ACHN (cell line): Measurements from ENCODE around the gene SHROOM3.
"Not testable (repeated sequence)": the region's sequence is repeated elsewhere in the genome, so short reads cannot be mapped to it uniquely, and the experiment has no call there.

Experiments used
- DNase-seq: peaks from one replicate; pipeline ENCODE4 v3.0.0-alpha.2; 2015
- in situ Hi-C: cut with HindIII; loops from 2 replicates; pipeline ENCODE4 v1.10.0; 2017; ENCODE audit warnings: low sequenced_read_pairs, low pct_ligation_motif_present, low pct_unique_long_range_greater_than_20kb

Gene SHROOM3

GRCh38 chr4:76712564-76712963, 277.5 kb downstream of the SHROOM3 start:
- in situ Hi-C loops = no loop called here
- DNase-seq = no peak

GRCh38 chr4:76714226-76714625, 279.2 kb downstream of the SHROOM3 start:
- in situ Hi-C loops = no loop called here
- DNase-seq = no peak

- in situ Hi-C loops = no loop called here
These were observed 281.0 kb downstream of the SHROOM3 start for GRCh38 chr4:76716020-76716419.

GRCh38 chr4:76716658-76717057, 281.6 kb downstream of the SHROOM3 start:
- in situ Hi-C loops = no loop called here
- no peak for DNase-seq

More at GRCh38 chr4:76716020-76716419, 281.0 kb downstream of the SHROOM3 start:
- no peak for DNase-seq

- in situ Hi-C loops = no loop called here
- no peak for DNase-seq
These were observed 282.4 kb downstream of the SHROOM3 start for GRCh38 chr4:76717431-76717830.

- no peak for DNase-seq
- in situ Hi-C loops = no loop called here
These were observed 283.0 kb downstream of the SHROOM3 start for GRCh38 chr4:76718021-76718420.

GRCh38 chr4:76718831-76719230, 283.8 kb downstream of the SHROOM3 start:
- DNase-seq = no peak
- in situ Hi-C loops = no loop called here

GRCh38 chr4:76720121-76720520, 285.1 kb downstream of the SHROOM3 start:
- DNase-seq = no peak
- in situ Hi-C loops = no loop called here

GRCh38 chr4:76722146-76722545, 287.1 kb downstream of the SHROOM3 start:
- in situ Hi-C loops, DNase-seq: not testable (repeated sequence)

GRCh38 chr4:76722838-76723237, 287.8 kb downstream of the SHROOM3 start:
- DNase-seq = no peak
- in situ Hi-C loops = no loop called here

GRCh38 chr4:76723373-76723772, 288.3 kb downstream of the SHROOM3 start:
- peak; percentile 10 for DNase-seq
- in situ Hi-C loops = no loop called here

- in situ Hi-C loops = no loop called here
- no peak for DNase-seq
These were observed 288.9 kb downstream of the SHROOM3 start for GRCh38 chr4:76723924-76724323.

GRCh38 chr4:76725039-76725438, 290.0 kb downstream of the SHROOM3 start:
- in situ Hi-C loops = no loop called here
- DNase-seq = no peak

GRCh38 chr4:76726176-76726575, 291.1 kb downstream of the SHROOM3 start:
- DNase-seq = no peak
- in situ Hi-C loops = no loop called here

- in situ Hi-C loops = no loop called here
- DNase-seq = no peak
These were observed 291.6 kb downstream of the SHROOM3 start for GRCh38 chr4:76726631-76727030.

GRCh38 chr4:76727934-76728333, 292.9 kb downstream of the SHROOM3 start:
- DNase-seq, in situ Hi-C loops: not testable (repeated sequence)

GRCh38 chr4:76729460-76729859, 294.4 kb downstream of the SHROOM3 start:
- no peak for DNase-seq
- in situ Hi-C loops = no loop called here

- no peak for DNase-seq
- in situ Hi-C loops = no loop called here
These were observed 295.0 kb downstream of the SHROOM3 start for GRCh38 chr4:76729980-76730379.

- no peak for DNase-seq
- in situ Hi-C loops = no loop called here
These were observed 297.2 kb downstream of the SHROOM3 start for GRCh38 chr4:76732246-76732645.

- no peak for DNase-seq
These were observed 298.2 kb downstream of the SHROOM3 start for GRCh38 chr4:76733068-76733771.

GRCh38 chr4:76736414-76736813, 301.4 kb downstream of the SHROOM3 start:
- in situ Hi-C loops = no loop called here
- no peak for DNase-seq

More at GRCh38 chr4:76733068-76733771, 298.2 kb downstream of the SHROOM3 start:
- in situ Hi-C loops = no loop called here
